GM19043 (cell line): ENCODE measurements around the gene PIR.

ENCODE experiments used
- ATAC-seq: cut with Tn5 transposase; IDR thresholded peaks from one replicate; pipeline ENCODE4 v1.9.1; 2021; ENCODE audit warnings: low read depth; ENCODE audit not compliant: unreplicated experiment

The PIR gene

DNA sequence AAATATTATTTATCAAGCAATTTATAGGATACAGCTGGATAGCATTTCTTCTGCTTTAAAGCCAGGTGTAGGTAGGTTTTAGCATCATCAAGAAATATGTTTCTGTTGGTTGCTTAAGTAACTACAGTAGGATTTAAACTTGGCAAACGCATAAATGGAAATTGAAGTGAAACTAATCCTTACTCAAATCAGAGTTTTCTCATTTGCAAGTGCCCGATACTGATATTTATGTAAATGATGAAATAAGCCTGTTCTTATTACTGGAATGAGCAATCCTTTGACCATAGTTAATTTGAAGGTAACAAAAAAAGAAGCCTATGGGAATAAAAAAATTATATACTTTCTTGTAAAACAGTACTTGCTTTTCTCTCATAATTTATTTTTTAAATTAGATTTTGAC, 134.6 kb downstream of the PIR start:
- no peak for ATAC-seq

DNA sequence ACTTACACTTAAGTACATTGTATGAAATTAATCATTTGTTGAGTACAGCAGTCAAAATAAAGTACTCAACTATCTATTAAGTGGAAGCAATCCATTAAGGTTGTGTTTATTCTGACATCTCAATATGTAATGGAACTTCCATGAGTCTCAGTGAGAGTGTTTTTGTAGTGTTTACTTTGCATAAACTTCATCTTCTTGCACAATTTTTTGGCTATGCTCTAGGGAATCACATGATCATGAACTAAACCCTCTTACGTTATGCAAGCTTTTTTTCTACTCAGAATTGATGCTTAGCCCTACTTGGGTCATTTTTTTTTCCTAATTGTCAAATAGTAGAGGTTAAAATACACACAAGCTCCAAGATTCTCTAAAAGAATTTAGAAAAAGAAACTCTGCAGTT, 136.7 kb downstream of the PIR start:
- ATAC-seq: no peak

DNA sequence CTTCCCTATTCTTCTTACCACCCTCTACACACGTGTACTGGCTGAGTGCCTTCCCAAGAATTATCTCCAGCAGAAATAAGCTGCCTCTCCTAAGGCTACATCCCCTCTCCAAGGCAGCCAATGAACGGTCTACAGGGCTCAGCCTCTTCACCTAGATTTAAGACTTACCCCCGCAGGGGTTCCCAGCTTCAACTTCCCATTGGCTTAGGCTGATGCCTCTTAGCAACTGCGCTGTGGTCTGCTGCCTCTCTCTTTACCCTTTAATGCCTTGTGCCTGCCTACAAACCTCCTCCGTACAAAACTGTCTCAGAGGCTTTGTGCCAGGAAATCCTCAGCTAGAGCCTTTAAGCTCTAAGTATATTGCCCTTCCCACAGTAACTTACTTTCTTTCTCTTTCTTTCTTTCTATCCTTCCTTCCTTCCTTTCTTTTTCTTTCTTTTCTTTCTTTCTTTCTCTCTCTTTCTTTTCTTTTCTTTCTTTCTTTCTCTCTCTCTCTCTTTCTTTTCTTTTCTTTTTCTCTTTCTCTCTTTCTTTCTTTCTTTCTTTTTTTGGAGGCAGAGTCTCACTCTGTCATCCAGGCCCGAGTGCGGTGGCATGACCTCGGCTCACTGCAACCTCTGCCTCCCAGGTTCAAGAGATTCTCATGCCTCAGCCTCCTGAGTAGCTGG, 142.7 kb downstream of the PIR start:
- no peak for ATAC-seq

DNA sequence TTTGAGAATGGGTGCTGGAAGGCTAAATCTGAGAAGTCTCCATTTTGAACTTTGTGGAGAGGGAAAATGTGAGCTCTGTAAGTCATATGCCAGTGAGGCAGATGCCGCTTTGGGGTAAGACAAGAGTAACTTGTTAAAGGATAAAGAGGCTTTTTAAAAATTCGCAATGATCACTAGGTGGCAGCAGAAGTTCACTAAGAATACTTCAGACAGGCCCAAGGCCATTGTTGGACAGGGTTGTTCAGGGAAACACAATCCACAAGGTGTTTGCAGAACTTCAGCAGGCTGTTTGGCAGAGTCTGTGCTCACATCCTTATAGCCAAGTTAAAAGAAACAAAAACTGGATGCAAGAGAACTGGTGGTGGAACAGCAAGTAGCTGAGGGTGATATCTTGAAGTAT, 144.1 kb downstream of the PIR start:
- ATAC-seq: no peak

DNA sequence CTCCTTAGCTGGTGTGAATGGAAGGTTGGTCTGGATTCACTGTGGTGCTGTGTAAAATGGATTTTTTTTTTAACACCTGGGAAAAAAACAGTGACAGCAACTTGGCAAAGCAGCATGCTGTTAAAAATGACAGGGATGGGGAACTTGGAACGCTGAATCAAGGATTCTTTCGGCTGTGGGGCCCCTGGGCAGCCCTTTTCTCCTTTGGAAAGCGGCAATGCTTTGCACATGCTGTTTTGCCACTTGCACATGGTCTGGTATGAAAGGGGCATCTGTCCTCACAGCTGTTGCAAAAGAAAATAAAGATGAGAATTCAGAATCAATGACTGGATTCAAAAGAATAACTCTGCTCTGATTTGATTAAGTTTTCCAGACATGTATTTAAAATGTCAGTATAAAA, 147.2 kb downstream of the PIR start:
- no peak for ATAC-seq

DNA sequence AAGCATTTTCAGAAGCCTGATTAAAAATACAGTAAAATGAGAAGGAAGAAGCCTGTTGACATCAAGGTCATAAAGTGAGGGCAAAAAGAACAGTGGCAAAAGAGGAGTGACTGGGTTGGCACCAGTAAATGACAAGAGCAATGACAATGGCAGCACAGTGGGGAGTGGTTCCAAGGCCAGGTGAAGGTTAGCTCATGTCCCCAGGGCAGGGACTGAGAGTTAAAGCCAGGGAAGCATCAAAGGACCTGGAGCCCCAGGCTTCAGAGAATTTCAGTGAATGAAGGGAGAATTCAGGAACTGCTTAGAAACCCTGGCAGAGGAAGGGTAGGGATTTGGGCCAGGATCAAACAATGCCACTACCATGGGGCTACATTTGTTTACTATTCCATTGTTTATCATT, 149.0 kb downstream of the PIR start:
- no peak for ATAC-seq

DNA sequence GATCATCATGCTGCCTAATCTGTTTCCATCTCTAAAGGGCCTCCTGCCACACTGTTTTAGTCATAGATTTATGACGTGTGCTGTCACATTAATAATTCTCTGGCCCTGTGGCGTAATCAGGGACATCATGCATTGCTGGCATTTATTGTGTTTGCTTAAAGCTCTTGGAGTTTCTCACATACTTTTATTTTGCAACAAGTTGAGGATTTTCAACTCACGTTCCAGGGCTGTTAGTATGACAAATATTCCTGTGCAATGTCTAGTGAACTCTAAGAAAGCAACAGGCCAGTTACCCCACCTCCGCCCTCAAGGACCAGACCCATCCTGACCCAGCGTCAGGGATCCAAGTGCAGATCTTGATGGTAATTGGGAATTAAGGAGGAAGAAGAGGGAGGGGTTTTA, 150.1 kb downstream of the PIR start:
- no peak for ATAC-seq

DNA sequence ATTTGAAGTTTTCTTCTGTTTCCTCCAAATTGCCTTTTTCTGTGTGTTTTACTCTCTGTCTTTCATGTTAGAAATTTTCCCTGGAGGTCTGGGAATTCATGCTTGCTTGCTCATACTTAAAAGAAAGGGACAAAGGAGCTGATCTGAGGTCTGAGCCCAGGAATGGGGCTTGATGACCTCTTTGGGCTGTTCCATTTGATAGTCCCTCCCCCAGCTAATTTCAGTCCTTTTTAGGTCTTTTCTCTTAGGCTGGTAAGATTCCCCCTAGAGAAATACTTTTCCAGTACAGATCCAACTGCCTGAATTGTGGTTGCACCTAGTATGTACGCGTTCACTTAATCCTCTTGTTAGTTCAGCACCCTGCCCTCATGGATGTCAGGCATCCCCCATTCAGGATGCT, 152.3 kb downstream of the PIR start:
- ATAC-seq: no peak

DNA sequence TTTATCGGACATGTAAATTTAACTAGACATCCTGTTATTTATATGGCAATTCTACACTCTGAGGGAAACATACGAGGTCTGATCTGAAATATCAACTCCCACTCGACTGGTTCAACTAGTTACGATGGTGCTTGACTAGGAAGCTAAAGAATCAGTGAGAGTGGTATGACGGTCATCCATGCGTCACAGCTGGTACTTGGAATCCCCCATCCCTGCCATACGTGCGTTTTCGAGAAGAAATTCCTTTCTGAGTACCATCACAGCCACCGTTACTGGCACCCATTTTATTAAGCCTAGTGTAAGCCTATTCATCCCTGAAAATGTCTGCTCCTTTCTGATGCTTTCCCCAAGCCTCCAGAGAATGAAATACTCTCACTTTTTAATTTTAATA, 157.1 kb downstream of the PIR start:
- ATAC-seq: no peak

DNA sequence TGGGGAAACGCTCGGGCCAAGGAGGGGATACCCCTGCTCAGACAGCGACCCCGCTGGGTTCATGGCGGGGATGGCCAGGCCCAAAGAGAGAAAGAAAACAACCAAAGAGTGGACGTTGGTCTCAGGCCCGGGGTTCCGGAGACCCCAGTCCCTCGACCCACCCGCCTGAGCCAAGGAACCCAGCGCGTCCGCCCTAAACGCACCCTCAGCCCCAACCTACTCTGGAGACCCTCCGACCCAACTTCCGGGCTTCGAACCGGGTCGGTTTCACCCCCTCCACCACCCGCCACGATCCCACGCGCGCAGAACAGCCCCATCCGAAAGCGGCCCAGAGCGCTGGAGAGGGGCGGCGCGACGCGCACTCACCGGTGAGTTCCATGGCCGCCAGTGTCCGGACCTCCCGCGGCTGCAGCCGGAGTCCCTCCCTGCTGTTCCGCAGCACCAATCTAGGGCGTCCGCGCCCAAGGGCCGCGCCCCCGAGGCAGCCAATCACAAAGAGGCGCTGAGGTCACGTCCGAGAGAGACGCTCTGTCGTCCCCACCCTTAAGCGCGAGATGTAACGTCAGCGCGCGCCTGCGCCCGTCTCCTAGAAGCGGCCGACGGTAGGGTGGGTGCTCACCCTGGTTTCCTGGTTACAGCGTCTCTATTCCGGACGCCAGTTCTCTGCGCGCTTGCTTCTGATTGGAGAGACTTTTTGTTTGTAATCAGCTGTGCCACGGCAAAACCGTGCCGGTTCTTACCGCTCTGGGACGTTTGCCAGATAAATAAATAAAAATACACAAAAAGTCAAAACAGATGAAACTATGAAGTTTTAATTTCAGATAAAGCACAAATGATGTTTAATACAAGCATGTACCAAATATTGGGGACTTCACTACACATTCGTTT, 157.8 kb downstream of the PIR start, which contains the start of gene PIGA:
Gene PIGA (minus strand): TSS at position 389 of the 888 bp plus-strand sequence. CDS start 3,593 bp downstream, outside the sequence.
- ATAC-seq: peak; percentile 97
